ENCODE data around the gene CDKN2AIP.

GRCh38 chr4:183468210-183469095 lies 24.0 kb downstream of the CDKN2AIP start:
- TF ChIP-seq CTCF (IDR thresholded peaks at IDR 0.05) (no peak), POLR2A (IDR thresholded peaks at IDR 0.05) (no peak), EP300 (IDR thresholded peaks at IDR 0.05) (no peak)

Measured in tibial nerve (tissue), 4 donors.